ENCODE data around the gene NLRP11. TPM values are rescaled to one million over a fixed set of nuclear protein-coding genes. Genes with fewer than 3 reads are reported as not detected.
A peak's percentile ranks its signal among the peaks of the same experiment; 100 is the strongest.

The NLRP11 gene
- under 1 TPM in 2 of 6 donors, not detected in 4; 0.08 to 0.16 TPM for polyA plus RNA-seq (ENCODE audit: low read depth in 6 of 6)

GRCh38 chr19:55831846-55832245 lies at the start of gene NLRP11:
TSS of gene NLRP11 (minus strand) at chr19:55831999. CDS start at chr19:55818174, 13,825 bp downstream.
- no peak within 1 kb of the TSS for H3K4me3 Mint-ChIP-seq
- ATAC-seq (ENCODE audit: low read depth in 2 of 2) (no peak), DNase-seq (no peak)
- H3K27ac Mint-ChIP-seq = no peak within 1 kb of the TSS
- H3K36me3 Mint-ChIP-seq = no peaks in the 10 kb centered on the region
- peaks cover 0 to 14% (median 0%) of the 10 kb centered on the region in 7 donors for H3K9me3 Mint-ChIP-seq
- no peaks in the 10 kb centered on the region for H3K4me1 Mint-ChIP-seq
- H3K27me3 Mint-ChIP-seq = peaks cover 0 to 5% (median 0%) of the 10 kb centered on the region in 3 donors

DNA sequence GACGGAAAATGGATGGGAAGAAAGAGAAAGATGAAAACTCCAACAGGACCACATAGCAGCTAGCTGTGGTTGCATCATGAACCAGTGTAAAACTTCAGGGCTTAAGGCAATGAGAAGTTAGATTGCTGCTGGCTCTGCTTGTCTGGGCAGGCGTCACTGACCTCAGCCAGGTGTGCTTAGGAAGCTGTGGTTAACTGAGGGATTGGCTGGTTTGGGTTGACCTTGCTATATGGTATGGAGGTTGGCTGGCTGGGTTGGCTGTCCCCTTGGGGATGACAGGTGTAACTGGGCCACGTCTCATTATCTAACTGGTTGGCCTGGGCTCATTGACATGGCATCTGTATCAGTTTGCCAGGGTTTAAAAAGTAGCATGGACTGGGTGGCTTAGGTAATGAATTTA lies 45.4 kb upstream of the NLRP11 start:
- DNase-seq (no peak), ATAC-seq (ENCODE audit: low read depth in 2 of 2) (no peak)
- Mint-ChIP-seq H3K27ac (no peak overlapping the region), H3K36me3 (peaks cover 8 to 21% of the 10 kb centered on the region in 2 donors), H3K27me3 (peaks cover 0 to 5% (median 0%) of the 10 kb centered on the region in 3 donors), H3K9me3 (peaks cover 9 to 48% (median 21%) of the 10 kb centered on the region in 7 donors), H3K4me3 (no peak overlapping the region), H3K4me1 (no peaks in the 10 kb centered on the region)

DNA sequence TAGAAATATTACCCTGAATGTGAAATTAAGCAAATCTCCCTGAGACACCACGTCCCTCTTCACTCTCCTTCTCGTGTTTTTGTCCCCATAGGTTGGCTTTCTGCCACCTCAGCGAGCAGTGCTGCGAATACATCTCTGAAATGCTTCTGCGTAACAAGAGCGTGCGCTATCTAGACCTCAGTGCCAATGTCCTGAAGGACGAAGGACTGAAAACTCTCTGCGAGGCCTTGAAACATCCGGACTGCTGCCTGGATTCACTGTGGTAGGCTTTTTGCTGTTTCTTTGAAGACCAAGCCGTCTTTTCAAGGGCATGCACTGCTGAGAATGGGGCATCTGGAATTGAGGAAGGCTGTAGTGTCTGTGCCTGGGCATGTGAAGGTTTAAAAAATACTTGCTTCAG lies 38.9 kb upstream of the NLRP11 start:
- Mint-ChIP-seq H3K27me3 (peaks cover 0 to 11% (median 0%) of the 10 kb centered on the region in 3 donors), H3K9me3 (peaks cover 10 to 30% (median 18%) of the 10 kb centered on the region in 7 donors), H3K4me3 (no peak overlapping the region), H3K4me1 (no peaks in the 10 kb centered on the region), H3K27ac (no peak overlapping the region), H3K36me3 (peaks cover 8 to 21% of the 10 kb centered on the region in 2 donors)
- no peak for ATAC-seq (ENCODE audit: low read depth in 2 of 2)
- no peak for DNase-seq

DNA sequence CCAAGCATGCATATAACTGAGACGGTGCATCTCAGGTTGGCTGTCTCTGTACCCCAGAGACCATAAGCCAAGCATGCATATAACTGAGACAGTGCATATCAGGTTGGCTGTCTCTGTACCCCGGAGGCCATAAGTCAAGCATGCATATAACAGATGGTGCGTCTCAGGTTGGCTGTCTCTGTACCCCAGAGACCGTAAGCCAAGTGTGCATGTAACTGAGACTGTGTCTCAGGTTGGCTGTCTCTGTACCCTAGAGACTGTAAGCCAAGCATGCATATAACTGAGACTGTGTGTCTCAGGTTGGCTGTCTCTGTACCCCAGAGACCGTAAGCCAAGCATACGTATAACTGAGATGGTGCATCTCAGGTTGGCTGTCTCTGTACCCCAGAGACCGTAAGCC lies 35.3 kb upstream of the NLRP11 start:
- Mint-ChIP-seq H3K9me3 (peaks cover 8 to 19% (median 14%) of the 10 kb centered on the region in 7 donors), H3K27me3 (peaks cover 0 to 11% (median 0%) of the 10 kb centered on the region in 3 donors), H3K36me3 (peaks cover 8 to 10% of the 10 kb centered on the region in 2 donors), H3K4me1 (no peaks in the 10 kb centered on the region), H3K27ac (no peak overlapping the region), H3K4me3 (no peak overlapping the region)
- ATAC-seq (ENCODE audit: low read depth in 2 of 2) (no peak), DNase-seq (no peak)

- H3K4me1 Mint-ChIP-seq = no peaks in the 10 kb centered on the region
- no peak for ATAC-seq (ENCODE audit: low read depth in 2 of 2)
- H3K9me3 Mint-ChIP-seq = peaks cover 8 to 19% (median 12%) of the 10 kb centered on the region in 7 donors
- no peak overlapping the region for H3K4me3 Mint-ChIP-seq
- no peak for DNase-seq
- peaks cover 0 to 11% (median 0%) of the 10 kb centered on the region in 3 donors for H3K27me3 Mint-ChIP-seq
- H3K27ac Mint-ChIP-seq = no peak overlapping the region
- H3K36me3 Mint-ChIP-seq = peaks cover 8% of the 10 kb centered on the region in 2 donors
These were observed 34.7 kb upstream of the NLRP11 start for GRCh38 chr19:55866521-55866920.

- Mint-ChIP-seq H3K9me3 (peaks cover 0 to 18% (median 2%) of the 10 kb centered on the region in 7 donors), H3K36me3 (no peaks in the 10 kb centered on the region), H3K27me3 (no peaks in the 10 kb centered on the region), H3K4me3 (peak overlapping the region in 3 of 8 donors; percentile 12 to 30 (median 15)), H3K27ac (peak overlapping the region in 1 of 6 donors; percentile 47), H3K4me1 (peaks cover 0 to 45% (median 10%) of the 10 kb centered on the region in 3 donors)
- no peak for ATAC-seq (ENCODE audit: low read depth in 2 of 2)
- DNase-seq = no peak
These were observed 27.2 kb upstream of the NLRP11 start for GRCh38 chr19:55858969-55859368.

DNA sequence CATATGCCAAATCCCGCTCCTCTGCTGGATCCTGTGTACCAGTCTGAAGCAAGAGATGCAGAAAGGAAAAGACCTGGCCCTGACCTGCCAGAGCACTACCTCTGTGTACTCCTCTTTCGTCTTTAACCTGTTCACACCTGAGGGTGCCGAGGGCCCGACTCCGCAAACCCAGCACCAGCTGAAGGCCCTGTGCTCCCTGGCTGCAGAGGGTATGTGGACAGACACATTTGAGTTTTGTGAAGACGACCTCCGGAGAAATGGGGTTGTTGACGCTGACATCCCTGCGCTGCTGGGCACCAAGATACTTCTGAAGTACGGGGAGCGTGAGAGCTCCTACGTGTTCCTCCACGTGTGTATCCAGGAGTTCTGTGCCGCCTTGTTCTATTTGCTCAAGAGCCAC lies 26.6 kb upstream of the NLRP11 start:
- peaks cover 0 to 24% (median 5%) of the 10 kb centered on the region in 7 donors for H3K9me3 Mint-ChIP-seq
- H3K27me3 Mint-ChIP-seq = peaks cover 0 to 5% (median 0%) of the 10 kb centered on the region in 3 donors
- DNase-seq = no peak
- ATAC-seq (ENCODE audit: low read depth in 2 of 2) = no peak
- H3K4me3 Mint-ChIP-seq = peak overlapping the region in 1 of 8 donors; percentile 19
- H3K4me1 Mint-ChIP-seq = peaks cover 4 to 51% (median 16%) of the 10 kb centered on the region in 3 donors
- no peaks in the 10 kb centered on the region for H3K36me3 Mint-ChIP-seq
- peak overlapping the region in 3 of 6 donors; percentile 7 to 47 (median 26) for H3K27ac Mint-ChIP-seq

- H3K4me1 Mint-ChIP-seq = peaks cover 4 to 54% (median 17%) of the 10 kb centered on the region in 3 donors
- peak overlapping the region in 5 of 6 donors; percentile 7 to 94 (median 58) for H3K27ac Mint-ChIP-seq
- peaks cover 0 to 6% (median 0%) of the 10 kb centered on the region in 3 donors for H3K27me3 Mint-ChIP-seq
- peak overlapping the region in 4 of 8 donors; percentile 1 to 73 (median 56) for H3K4me3 Mint-ChIP-seq
- H3K36me3 Mint-ChIP-seq = no peaks in the 10 kb centered on the region
- H3K9me3 Mint-ChIP-seq = peaks cover 0 to 21% (median 6%) of the 10 kb centered on the region in 7 donors
- no peak for DNase-seq
- no peak for ATAC-seq (ENCODE audit: low read depth in 2 of 2)
These were observed 26.2 kb upstream of the NLRP11 start for GRCh38 chr19:55857974-55858373.

GRCh38 chr19:55857149-55857548 lies 25.4 kb upstream of the NLRP11 start:
- ATAC-seq (ENCODE audit: low read depth in 2 of 2) = peak; percentile 60 to 77
- H3K36me3 Mint-ChIP-seq = no peaks in the 10 kb centered on the region
- peaks cover 0 to 20% (median 6%) of the 10 kb centered on the region in 7 donors for H3K9me3 Mint-ChIP-seq
- peak; percentile 35 for DNase-seq
- H3K27ac Mint-ChIP-seq = peak overlapping the region; percentile 10 to 94 (median 68)
- H3K27me3 Mint-ChIP-seq = peaks cover 0 to 6% (median 0%) of the 10 kb centered on the region in 3 donors
- H3K4me3 Mint-ChIP-seq = peak overlapping the region in 4 of 8 donors; percentile 1 to 73 (median 62)
- peaks cover 4 to 54% (median 17%) of the 10 kb centered on the region in 3 donors for H3K4me1 Mint-ChIP-seq

DNA sequence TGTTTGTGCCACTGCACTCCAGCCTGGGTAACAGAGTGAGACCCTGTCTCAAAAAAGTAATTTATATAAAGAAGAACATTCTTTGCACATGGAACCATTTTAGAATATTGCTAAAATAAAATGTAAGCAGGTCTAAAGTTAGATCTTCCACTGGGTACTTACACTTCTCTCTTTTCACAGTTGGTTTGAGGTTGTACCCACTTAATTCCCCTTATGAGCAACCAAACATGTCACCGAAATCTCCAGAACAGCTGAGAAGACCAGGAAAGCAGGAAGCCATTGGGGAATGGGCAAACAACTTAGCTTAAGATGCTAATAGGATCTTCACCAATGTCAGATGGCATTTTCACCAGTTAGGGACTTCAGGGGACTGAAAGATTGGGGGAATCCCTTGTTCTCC lies 23.4 kb upstream of the NLRP11 start:
- peak overlapping the region in 3 of 8 donors; percentile 49 to 60 (median 60) for H3K4me3 Mint-ChIP-seq

DNA sequence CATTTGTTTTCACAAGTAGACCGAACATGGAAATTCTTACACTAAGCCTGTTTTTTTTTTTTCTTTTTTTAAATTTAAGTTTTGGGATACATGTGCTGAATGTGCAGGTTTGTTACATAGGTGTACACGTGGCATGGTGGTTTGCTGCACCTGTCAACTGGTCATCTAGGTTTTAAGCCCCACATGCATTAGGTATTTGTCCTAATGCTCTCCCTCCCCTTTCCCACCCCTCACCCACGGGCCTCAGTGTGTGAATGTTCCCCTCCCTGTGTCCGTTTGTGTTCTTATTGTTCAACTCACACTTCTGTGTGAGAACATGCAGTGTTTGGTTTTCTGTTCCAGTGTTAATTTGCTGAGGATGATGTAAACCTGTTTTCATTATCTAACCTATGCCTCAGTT lies 7.1 kb upstream of the NLRP11 start:
- H3K9me3 Mint-ChIP-seq = peaks cover 0 to 22% (median 13%) of the 10 kb centered on the region in 7 donors
- ATAC-seq (ENCODE audit: low read depth in 2 of 2) = no peak
- H3K27ac Mint-ChIP-seq = no peak overlapping the region
- peaks cover 0 to 8% (median 0%) of the 10 kb centered on the region in 3 donors for H3K27me3 Mint-ChIP-seq
- peaks cover 0 to 4% of the 10 kb centered on the region in 2 donors for H3K36me3 Mint-ChIP-seq
- DNase-seq = no peak
- H3K4me1 Mint-ChIP-seq = no peaks in the 10 kb centered on the region
- no peak overlapping the region for H3K4me3 Mint-ChIP-seq

More for the DNA sequence above, 23.4 kb upstream of the NLRP11 start:
- DNase-seq (no peak), ATAC-seq (ENCODE audit: low read depth in 2 of 2) (peak in 1 of 2 donors; percentile 21)
- Mint-ChIP-seq H3K4me1 (peaks cover 4 to 54% (median 17%) of the 10 kb centered on the region in 3 donors), H3K27ac (peak overlapping the region in 4 of 6 donors; percentile 70 to 92 (median 86)), H3K27me3 (peaks cover 0 to 6% (median 0%) of the 10 kb centered on the region in 3 donors), H3K9me3 (peaks cover 0 to 22% (median 6%) of the 10 kb centered on the region in 7 donors), H3K36me3 (no peaks in the 10 kb centered on the region)

GRCh38 chr19:55838251-55838650 lies 6.5 kb upstream of the NLRP11 start:
- DNase-seq = no peak
- Mint-ChIP-seq H3K9me3 (peaks cover 0 to 22% (median 13%) of the 10 kb centered on the region in 7 donors), H3K27me3 (peaks cover 0 to 8% (median 0%) of the 10 kb centered on the region in 3 donors), H3K36me3 (no peaks in the 10 kb centered on the region), H3K4me1 (no peaks in the 10 kb centered on the region), H3K27ac (no peak overlapping the region), H3K4me3 (no peak overlapping the region)
- ATAC-seq (ENCODE audit: low read depth in 2 of 2) = no peak

GRCh38 chr19:55836340-55836739 lies 4.5 kb upstream of the NLRP11 start, which contains the start of gene NLRP4:
TSS of gene NLRP4 (plus strand) at chr19:55836540. CDS start at chr19:55852081, 15,541 bp downstream.
- Mint-ChIP-seq H3K4me1 (no peaks in the 10 kb centered on the region), H3K36me3 (no peaks in the 10 kb centered on the region), H3K27me3 (no peaks in the 10 kb centered on the region), H3K4me3 (peak within 1 kb of the TSS in 2 of 8 donors; percentile 6 to 35), H3K27ac (no peak within 1 kb of the TSS), H3K9me3 (peaks cover 0 to 15% (median 2%) of the 10 kb centered on the region in 7 donors)
- DNase-seq (no peak), ATAC-seq (ENCODE audit: low read depth in 2 of 2) (no peak)

DNA sequence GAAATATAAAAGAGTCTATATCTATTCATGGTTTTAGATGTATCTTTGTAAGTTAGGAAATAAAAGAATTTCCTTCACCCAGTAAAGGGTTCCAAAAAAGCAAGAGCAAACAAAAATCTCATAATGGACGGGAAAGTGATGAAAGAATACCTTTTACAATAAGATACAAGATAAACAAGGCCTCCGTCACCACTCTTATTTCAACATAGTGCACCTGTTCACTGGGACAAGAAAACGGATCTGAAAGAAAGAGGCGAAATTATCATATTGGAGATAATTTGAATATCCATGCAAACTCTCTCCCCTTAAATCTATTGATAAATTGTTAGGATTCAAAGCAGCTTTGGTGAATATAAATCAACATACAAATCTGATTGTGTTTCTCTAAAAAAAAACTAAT lies 877 bp upstream of the NLRP11 start:
- Mint-ChIP-seq H3K9me3 (peaks cover 0 to 15% (median 0%) of the 10 kb centered on the region in 7 donors), H3K36me3 (no peaks in the 10 kb centered on the region), H3K27ac (no peak overlapping the region), H3K4me1 (no peaks in the 10 kb centered on the region), H3K27me3 (peaks cover 0 to 5% (median 0%) of the 10 kb centered on the region in 3 donors), H3K4me3 (no peak overlapping the region)
- DNase-seq (no peak), ATAC-seq (ENCODE audit: low read depth in 2 of 2) (no peak)

All from naive B cell (primary cell).